GF-D8 (cell line): ENCODE data around the gene MPZL1.
A peak's percentile ranks its signal among the peaks of the same experiment; 100 is the strongest.

Experiments
- DNase-seq: peaks from one replicate; lab custom pipeline; 2025; lab: John Stamatoyannopoulos, UW

Gene MPZL1

DNA sequence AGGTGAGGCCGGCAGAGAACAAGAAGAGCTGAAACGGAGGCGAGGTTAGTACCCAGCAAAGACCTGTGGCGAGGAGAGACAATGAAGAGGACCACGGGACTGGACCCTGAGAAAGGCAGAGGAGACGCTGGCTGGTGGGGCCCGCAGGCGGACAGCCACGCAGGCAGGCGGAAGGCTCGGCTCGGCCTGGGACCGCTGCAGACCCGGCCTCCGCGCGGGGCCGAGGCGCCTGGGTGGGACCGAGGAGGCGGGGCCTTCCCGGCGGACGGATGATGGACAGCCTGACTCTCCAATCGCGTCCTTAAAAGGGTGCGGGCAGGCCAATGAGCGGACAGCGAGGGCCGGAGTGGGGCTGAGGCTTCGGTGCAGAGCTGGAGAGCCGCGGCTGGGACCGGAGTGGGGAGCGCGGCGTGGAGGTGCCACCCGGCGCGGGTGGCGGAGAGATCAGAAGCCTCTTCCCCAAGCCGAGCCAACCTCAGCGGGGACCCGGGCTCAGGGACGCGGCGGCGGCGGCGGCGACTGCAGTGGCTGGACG lies at the start of gene MPZL1:
Gene MPZL1 (plus strand): TSS at position 366 of the 535 bp plus-strand sequence. CDS start 170 bp downstream, outside the sequence.
- peak; percentile 72 for DNase-seq

DNA sequence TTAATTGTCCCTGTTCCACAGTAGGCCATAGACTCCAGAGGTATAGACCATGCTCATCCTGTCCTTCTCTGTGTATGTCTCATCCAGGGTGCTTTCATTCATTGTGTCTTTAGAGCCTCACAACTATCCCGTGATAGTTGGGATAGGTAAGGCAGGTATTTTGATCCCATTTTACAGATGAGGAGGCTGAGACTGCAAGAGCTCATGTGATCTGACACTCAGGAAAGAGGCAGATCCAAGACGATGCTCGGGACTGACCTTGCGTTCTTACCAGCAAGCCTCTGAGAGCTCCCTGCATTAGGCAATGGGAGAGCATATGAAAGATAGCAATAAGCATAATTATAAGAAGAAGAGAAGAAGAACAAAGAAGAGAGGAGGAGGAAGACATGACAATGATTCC lies 49.0 kb upstream of the MPZL1 start:
- DNase-seq, result no peak

DNA sequence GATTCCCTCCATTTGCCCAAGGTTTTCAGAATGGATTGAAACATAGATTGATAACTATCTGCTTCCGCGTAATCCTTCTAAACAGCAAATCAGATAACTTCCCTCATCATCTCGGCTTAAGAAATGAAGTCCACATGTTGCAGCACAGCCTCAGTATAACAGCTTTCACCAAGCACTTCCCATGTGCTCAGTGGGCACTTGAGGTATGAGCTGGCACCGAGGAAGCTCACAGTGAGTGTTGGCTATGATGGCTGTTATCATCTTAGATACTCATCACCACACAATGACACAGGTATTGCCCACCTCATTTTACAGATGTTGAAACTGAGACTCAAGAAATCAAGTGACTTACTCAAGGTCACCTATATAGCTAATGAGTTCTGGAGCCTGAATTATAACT lies 48.5 kb upstream of the MPZL1 start:
- no peak for DNase-seq

GRCh38 chr1:167674156-167674555 lies 47.6 kb upstream of the MPZL1 start:
- DNase-seq, result no peak

DNA sequence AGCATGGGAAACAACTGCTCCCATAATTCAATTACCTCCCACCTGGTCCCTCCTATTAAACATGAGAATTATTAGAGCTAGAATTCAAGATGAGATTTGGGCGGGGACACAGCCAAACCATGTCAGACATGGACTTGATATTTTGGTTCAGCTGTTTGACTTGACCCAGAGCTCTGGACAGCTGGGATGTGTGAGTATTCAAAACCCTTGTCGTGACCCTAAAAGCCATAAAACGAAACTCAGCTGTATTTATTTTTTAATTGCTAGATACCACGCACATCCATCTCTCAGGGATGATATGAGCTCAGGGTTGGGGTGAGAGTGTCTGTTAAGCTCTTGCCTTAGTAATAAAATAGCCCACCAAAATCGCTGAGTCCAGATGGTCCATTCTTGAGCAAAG lies 46.3 kb upstream of the MPZL1 start:
- no peak for DNase-seq

- no peak for DNase-seq
Measured at GRCh38 chr1:167676205-167676915, 45.4 kb upstream of the MPZL1 start.

GRCh38 chr1:167676916-167677848 lies 44.6 kb upstream of the MPZL1 start:
- no peak for DNase-seq

DNA sequence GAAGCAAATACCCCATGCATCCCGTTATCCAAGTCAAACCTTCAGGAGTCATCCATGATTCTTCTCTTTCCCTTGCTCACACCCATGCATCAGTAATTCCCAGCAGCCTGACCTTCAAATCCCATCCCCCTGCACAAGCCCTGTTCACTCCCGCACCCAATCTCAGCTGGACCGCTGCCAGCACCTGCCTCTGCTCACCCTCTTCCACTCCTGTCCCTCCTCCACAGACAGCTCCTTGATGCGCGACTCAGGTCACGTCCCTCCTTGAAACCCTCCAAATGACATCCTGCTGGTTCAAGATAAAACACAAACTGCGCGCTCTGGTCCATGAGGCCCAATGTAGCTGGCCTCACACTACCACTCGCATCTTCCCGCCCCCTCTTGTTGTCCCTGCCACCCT lies 43.4 kb upstream of the MPZL1 start:
- no peak for DNase-seq

DNA sequence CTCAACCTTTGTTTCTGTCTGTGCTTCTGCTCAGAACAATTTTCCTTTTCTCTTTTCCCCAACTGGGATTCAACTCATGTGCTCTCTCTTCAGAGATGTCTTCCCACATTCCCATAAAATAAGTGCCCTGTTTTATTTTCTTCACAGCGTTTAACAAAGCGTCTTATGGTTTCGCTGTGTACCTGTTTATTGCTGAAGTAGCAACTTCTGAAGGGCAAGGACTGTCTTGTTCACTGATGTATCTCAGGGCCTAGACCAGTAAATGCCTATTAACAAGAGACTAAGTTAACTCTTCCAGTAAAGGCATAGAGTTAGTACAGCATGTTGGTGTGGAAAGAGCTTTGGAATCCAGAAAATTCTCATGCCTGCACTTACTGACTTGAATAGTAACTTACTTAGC lies 42.9 kb upstream of the MPZL1 start:
- DNase-seq, result no peak

- DNase-seq, result no peak
Measured at GRCh38 chr1:167679714-167680113, 42.1 kb upstream of the MPZL1 start.

- no peak for DNase-seq
Measured at GRCh38 chr1:167681024-167681423, 40.8 kb upstream of the MPZL1 start.

- DNase-seq, result no peak
Measured at GRCh38 chr1:167681451-167682098, 40.2 kb upstream of the MPZL1 start.

GRCh38 chr1:167683226-167683625 lies 38.6 kb upstream of the MPZL1 start:
- DNase-seq, result no peak

- no peak for DNase-seq
Measured at GRCh38 chr1:167683641-167684502, 37.9 kb upstream of the MPZL1 start.

- DNase-seq, result no peak
Measured at GRCh38 chr1:167685844-167686243, 35.9 kb upstream of the MPZL1 start.

- DNase-seq, result no peak
Measured at GRCh38 chr1:167687919-167688519, 33.8 kb upstream of the MPZL1 start.

DNA sequence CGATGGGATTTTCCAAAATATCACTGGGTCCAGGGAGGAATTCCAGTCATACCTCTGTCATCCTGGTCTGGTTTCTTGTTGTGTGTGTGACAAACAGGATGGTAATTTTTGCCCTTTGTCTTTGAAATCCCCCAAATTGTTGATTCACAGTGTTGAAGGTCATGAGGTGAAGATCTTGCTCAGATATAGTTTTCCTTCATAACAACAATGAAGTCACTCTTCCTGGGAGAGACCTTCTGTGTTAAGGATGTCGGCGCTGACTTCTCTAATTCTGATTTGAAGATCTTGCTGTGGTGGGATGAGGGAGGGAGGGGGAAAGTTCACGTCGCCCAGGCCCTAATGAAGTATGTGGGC lies 32.2 kb upstream of the MPZL1 start:
- DNase-seq, result no peak

- DNase-seq, result no peak
Measured at GRCh38 chr1:167690053-167690452, 31.7 kb upstream of the MPZL1 start.

DNA sequence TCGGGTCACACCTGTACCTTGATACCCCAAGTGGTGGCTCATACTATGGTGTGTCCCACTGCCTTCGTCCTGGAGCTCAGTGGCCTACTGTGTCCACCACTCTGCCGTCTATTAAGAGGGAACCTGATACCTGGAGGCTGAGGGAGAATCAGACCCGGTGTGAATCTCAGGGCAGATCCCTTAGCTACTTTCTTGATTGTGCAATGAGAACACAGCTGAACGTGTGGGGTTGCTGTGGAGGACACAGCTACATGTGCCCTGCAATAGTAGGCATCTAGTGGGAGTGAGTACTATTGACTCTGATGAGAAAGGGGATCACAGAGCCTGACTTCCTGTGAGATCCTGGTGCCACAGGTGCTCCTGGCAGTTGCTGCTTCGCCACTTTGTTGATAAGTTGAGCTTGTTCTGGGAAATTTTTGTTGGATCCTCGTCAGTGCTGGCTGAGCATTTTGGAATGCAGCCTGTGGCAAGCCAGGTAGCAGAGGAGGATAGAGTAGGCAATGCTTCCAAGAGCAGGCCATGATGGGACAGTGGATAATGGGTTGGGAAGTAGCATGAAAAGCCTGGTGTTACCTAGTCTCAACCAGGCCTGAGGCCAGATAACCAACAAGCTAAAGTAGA lies 28.2 kb upstream of the MPZL1 start:
- DNase-seq, result no peak

- no peak for DNase-seq
Measured at GRCh38 chr1:167694691-167695090, 27.1 kb upstream of the MPZL1 start.

DNA sequence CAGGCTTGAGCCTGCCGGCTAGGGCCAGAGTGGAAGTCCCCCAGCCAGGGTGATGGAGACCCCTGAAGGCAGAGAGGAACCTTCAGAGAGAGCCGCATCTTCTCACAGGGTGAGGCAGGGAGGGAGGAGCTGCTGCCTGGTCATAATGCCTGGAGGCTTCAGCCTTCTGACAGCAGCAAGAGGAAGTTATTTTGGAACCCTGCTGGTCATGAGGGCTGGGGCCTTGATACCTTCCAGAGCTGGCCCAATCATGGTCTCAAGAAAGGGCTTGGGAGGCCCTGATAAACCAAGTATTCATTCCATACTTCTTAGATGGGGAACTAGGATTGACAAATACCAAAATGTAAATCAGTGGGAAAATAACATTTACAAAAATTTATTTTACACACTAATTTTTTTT lies 26.6 kb upstream of the MPZL1 start:
- no peak for DNase-seq
